ENCODE results near the gene INTS14. TPM values are rescaled to one million over a fixed set of nuclear protein-coding genes. Genes with fewer than 3 reads are reported as not detected.

INTS14 gene
- total RNA-seq, 1 experiment from 2014 or later, result 28.3 TPM

- TF ChIP-seq ZBTB21 (CRISPR knock-in tag; IDR thresholded peaks at IDR 0.05; ENCODE audit: borderline replicate concordance) (no peak), TCF7 (CRISPR knock-in tag; IDR thresholded peaks at IDR 0.05; ENCODE audit: low read depth) (no peak), SP1 (CRISPR knock-in tag; conservative IDR thresholded peaks at IDR 0.05) (no peak), ZNF317 (CRISPR knock-in tag; IDR thresholded peaks at IDR 0.05; ENCODE audit: borderline replicate concordance, low read depth) (no peak)
These were observed 77.7 kb downstream of the INTS14 start (continued) for GRCh38 chr15:65533057-65533756.

DNA sequence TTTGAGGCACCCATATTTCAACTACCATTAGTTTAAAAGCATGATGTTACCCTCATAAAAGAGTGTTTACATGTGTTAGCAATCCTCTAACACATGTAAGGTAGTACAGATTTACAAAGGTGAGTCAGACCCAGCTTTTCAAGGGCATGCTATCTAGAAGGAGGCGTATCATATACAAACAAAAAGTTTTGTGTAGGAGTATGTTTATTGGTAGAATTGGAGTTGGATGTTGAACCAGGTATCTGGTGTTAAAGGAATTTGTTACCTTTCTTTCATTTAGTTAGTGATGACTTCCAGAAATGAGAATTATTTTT is 78.2 kb downstream of the INTS14 start:
- Mint-ChIP-seq H3K27ac (peak overlapping the region; percentile 68), H3K36me3 (peaks cover 3% of the 10 kb centered on the region; the same call in 1 of the 2 replicates), H3K9me3 (no peaks in the 10 kb centered on the region), H3K4me1 (peaks cover 39% of the 10 kb centered on the region), H3K4me3 (peak overlapping the region; percentile 30; the same call in 1 of the 2 replicates), H3K27me3 (ENCODE audit: low read depth) (no peaks in the 10 kb centered on the region)
- ChIA-PET CTCF (no interaction called here), POLR2A (no interaction called here)
- DNase-seq (ENCODE audit: low spot score) (no peak), ATAC-seq (no peak)
- TF ChIP-seq, protein P1, sequence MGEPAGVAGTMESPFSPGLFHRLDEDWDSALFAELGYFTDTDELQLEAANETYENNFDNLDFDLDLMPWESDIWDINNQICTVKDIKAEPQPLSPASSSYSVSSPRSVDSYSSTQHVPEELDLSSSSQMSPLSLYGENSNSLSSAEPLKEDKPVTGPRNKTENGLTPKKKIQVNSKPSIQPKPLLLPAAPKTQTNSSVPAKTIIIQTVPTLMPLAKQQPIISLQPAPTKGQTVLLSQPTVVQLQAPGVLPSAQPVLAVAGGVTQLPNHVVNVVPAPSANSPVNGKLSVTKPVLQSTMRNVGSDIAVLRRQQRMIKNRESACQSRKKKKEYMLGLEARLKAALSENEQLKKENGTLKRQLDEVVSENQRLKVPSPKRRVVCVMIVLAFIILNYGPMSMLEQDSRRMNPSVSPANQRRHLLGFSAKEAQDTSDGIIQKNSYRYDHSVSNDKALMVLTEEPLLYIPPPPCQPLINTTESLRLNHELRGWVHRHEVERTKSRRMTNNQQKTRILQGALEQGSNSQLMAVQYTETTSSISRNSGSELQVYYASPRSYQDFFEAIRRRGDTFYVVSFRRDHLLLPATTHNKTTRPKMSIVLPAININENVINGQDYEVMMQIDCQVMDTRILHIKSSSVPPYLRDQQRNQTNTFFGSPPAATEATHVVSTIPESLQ (CRISPR knock-in tag; IDR thresholded peaks at IDR 0.05), result no peak
- no peak for TF ChIP-seq ZNF317 (CRISPR knock-in tag; IDR thresholded peaks at IDR 0.05; ENCODE audit: borderline replicate concordance, low read depth)
- TF ChIP-seq FOXP1 (CRISPR knock-in tag; IDR thresholded peaks at IDR 0.05; ENCODE audit: borderline replicate concordance), result no peak
- TF ChIP-seq OVOL2 (CRISPR knock-in tag; IDR thresholded peaks at IDR 0.05; ENCODE audit: borderline replicate concordance), result no peak
- TF ChIP-seq, protein P2, sequence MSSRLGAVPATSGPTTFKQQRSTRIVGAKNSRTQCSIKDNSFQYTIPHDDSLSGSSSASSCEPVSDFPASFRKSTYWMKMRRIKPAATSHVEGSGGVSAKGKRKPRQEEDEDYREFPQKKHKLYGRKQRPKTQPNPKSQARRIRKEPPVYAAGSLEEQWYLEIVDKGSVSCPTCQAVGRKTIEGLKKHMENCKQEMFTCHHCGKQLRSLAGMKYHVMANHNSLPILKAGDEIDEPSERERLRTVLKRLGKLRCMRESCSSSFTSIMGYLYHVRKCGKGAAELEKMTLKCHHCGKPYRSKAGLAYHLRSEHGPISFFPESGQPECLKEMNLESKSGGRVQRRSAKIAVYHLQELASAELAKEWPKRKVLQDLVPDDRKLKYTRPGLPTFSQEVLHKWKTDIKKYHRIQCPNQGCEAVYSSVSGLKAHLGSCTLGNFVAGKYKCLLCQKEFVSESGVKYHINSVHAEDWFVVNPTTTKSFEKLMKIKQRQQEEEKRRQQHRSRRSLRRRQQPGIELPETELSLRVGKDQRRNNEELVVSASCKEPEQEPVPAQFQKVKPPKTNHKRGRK (CRISPR knock-in tag; IDR thresholded peaks at IDR 0.05; ENCODE audit: borderline replicate concordance), result no peak
- no peak for TF ChIP-seq ELF4 (CRISPR knock-in tag; IDR thresholded peaks at IDR 0.05; ENCODE audit: low read depth)
- TF ChIP-seq NR3C1 (CRISPR knock-in tag; conservative IDR thresholded peaks at IDR 0.05; ENCODE audit: low read depth), result no peak
- TF ChIP-seq KAT7 (CRISPR knock-in tag; IDR thresholded peaks at IDR 0.05; ENCODE audit: borderline replicate concordance), result no peak
- no peak for TF ChIP-seq EMX1 (CRISPR knock-in tag; IDR thresholded peaks at IDR 0.05)
- TF ChIP-seq, protein P3, sequence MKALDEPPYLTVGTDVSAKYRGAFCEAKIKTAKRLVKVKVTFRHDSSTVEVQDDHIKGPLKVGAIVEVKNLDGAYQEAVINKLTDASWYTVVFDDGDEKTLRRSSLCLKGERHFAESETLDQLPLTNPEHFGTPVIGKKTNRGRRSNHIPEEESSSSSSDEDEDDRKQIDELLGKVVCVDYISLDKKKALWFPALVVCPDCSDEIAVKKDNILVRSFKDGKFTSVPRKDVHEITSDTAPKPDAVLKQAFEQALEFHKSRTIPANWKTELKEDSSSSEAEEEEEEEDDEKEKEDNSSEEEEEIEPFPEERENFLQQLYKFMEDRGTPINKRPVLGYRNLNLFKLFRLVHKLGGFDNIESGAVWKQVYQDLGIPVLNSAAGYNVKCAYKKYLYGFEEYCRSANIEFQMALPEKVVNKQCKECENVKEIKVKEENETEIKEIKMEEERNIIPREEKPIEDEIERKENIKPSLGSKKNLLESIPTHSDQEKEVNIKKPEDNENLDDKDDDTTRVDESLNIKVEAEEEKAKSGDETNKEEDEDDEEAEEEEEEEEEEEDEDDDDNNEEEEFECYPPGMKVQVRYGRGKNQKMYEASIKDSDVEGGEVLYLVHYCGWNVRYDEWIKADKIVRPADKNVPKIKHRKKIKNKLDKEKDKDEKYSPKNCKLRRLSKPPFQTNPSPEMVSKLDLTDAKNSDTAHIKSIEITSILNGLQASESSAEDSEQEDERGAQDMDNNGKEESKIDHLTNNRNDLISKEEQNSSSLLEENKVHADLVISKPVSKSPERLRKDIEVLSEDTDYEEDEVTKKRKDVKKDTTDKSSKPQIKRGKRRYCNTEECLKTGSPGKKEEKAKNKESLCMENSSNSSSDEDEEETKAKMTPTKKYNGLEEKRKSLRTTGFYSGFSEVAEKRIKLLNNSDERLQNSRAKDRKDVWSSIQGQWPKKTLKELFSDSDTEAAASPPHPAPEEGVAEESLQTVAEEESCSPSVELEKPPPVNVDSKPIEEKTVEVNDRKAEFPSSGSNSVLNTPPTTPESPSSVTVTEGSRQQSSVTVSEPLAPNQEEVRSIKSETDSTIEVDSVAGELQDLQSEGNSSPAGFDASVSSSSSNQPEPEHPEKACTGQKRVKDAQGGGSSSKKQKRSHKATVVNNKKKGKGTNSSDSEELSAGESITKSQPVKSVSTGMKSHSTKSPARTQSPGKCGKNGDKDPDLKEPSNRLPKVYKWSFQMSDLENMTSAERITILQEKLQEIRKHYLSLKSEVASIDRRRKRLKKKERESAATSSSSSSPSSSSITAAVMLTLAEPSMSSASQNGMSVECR (CRISPR knock-in tag; IDR thresholded peaks at IDR 0.05; ENCODE audit: borderline replicate concordance), result no peak
- TF ChIP-seq, protein P4, sequence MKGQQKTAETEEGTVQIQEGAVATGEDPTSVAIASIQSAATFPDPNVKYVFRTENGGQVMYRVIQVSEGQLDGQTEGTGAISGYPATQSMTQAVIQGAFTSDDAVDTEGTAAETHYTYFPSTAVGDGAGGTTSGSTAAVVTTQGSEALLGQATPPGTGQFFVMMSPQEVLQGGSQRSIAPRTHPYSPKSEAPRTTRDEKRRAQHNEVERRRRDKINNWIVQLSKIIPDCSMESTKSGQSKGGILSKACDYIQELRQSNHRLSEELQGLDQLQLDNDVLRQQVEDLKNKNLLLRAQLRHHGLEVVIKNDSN (CRISPR knock-in tag; IDR thresholded peaks at IDR 0.05), result no peak
- TF ChIP-seq, protein P5, sequence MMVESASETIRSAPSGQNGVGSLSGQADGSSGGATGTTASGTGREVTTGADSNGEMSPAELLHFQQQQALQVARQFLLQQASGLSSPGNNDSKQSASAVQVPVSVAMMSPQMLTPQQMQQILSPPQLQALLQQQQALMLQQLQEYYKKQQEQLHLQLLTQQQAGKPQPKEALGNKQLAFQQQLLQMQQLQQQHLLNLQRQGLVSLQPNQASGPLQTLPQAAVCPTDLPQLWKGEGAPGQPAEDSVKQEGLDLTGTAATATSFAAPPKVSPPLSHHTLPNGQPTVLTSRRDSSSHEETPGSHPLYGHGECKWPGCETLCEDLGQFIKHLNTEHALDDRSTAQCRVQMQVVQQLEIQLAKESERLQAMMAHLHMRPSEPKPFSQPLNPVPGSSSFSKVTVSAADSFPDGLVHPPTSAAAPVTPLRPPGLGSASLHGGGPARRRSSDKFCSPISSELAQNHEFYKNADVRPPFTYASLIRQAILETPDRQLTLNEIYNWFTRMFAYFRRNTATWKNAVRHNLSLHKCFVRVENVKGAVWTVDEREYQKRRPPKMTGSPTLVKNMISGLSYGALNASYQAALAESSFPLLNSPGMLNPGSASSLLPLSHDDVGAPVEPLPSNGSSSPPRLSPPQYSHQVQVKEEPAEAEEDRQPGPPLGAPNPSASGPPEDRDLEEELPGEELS (CRISPR knock-in tag; IDR thresholded peaks at IDR 0.05), result no peak
- no peak for TF ChIP-seq CREM (CRISPR knock-in tag; IDR thresholded peaks at IDR 0.05)
- TF ChIP-seq ZNF396 (CRISPR knock-in tag; IDR thresholded peaks at IDR 0.05; ENCODE audit: borderline replicate concordance), result no peak
- TF ChIP-seq GABPB1 (CRISPR knock-in tag; IDR thresholded peaks at IDR 0.05), result no peak
- TF ChIP-seq ZNF263 (CRISPR knock-in tag; IDR thresholded peaks at IDR 0.05; ENCODE audit: low read depth), result no peak
- no peak for TF ChIP-seq IRF1 (CRISPR knock-in tag; IDR thresholded peaks at IDR 0.05)
- no peak for TF ChIP-seq NFATC4 (CRISPR knock-in tag; IDR thresholded peaks at IDR 0.05)
- no peak for TF ChIP-seq MAX (CRISPR knock-in tag; IDR thresholded peaks at IDR 0.05)
